ENCODE results near the gene HNRNPUL2. TPM values are rescaled to one million over a fixed set of nuclear protein-coding genes. Genes with fewer than 3 reads are reported as not detected.
A peak's percentile ranks its signal among the peaks of the same experiment; 100 is the strongest.

Gene HNRNPUL2
- total and polyA plus RNA-seq, 9 of the 15 experiments (the other 6 are each of a cell fraction or from before 2014, with no cell fraction given), result 0.89 to 44.3 (median 15.2) TPM

DNA sequence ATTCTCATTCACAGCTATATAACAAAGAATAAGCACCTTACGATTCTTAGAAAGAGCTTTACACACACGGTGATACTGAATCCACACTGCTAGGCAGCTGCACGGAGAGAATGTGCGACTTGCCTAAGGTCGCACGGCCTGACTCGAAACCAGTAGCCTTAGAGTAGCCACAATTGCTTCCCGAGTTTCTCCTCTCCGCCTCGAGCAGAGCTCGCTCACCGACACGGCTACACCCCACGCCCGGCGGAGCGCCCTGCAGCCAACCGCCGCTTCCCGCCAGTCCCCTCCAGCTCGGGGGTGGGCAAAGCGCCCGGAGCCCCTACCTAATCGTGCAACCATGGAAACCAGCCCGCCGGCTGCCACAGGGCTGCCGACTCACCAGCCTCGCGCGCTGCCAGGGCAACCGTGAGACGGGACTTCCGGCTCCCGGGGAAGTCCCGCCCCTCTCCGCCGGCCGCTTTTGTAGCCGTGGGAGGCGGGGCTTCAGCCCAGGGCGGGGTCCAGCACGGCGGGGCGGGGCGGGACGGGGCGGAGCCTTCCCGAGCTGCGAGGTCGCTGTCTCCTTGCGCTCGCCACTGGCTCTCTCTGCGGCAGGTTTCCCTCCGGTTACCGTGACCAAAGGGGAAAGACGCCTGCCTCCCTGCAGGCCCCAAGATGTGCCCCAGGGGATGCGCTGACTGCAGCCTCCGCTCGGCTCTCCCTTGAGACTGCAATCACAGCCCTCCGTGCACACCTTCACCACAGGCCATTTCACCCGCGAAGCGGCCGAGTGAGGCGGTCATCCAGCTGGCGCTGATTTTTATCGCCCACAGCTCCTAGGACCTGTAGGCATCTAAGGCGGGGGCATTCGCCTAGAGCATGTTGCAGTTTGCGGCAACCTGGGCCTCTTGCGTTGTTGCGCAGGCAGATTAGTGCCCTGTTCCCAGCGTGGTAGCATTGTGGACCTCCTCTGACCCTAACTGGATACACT lies 21.1 kb downstream of the HNRNPUL2 start (continued):
- TF ChIP-seq ELF2 (CRISPR knock-in tag; IDR thresholded peaks at IDR 0.05), result peak; percentile 37; the same call in 1 of the 2 replicates
- TF ChIP-seq, protein P1, sequence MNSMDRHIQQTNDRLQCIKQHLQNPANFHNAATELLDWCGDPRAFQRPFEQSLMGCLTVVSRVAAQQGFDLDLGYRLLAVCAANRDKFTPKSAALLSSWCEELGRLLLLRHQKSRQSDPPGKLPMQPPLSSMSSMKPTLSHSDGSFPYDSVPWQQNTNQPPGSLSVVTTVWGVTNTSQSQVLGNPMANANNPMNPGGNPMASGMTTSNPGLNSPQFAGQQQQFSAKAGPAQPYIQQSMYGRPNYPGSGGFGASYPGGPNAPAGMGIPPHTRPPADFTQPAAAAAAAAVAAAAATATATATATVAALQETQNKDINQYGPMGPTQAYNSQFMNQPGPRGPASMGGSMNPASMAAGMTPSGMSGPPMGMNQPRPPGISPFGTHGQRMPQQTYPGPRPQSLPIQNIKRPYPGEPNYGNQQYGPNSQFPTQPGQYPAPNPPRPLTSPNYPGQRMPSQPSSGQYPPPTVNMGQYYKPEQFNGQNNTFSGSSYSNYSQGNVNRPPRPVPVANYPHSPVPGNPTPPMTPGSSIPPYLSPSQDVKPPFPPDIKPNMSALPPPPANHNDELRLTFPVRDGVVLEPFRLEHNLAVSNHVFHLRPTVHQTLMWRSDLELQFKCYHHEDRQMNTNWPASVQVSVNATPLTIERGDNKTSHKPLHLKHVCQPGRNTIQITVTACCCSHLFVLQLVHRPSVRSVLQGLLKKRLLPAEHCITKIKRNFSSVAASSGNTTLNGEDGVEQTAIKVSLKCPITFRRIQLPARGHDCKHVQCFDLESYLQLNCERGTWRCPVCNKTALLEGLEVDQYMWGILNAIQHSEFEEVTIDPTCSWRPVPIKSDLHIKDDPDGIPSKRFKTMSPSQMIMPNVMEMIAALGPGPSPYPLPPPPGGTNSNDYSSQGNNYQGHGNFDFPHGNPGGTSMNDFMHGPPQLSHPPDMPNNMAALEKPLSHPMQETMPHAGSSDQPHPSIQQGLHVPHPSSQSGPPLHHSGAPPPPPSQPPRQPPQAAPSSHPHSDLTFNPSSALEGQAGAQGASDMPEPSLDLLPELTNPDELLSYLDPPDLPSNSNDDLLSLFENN (IDR thresholded peaks at IDR 0.05; ENCODE audit: low read depth in 2 of 2, low read length in 2 of 2), result 0 out of 4 replicates have a peak, but pooled peaks of 1 of the 2 experiments have one; percentile 12
- peak; percentile 86 for TF ChIP-seq SUPT5H (IDR thresholded peaks at IDR 0.05)
- peak; percentile 71; the same call in 1 of the 2 replicates for TF ChIP-seq ERF (CRISPR knock-in tag; IDR thresholded peaks at IDR 0.05)
- peak; percentile 70 for TF ChIP-seq POLR2B (IDR thresholded peaks at IDR 0.05; ENCODE audit: low read depth, partially characterized antibody)
- TF ChIP-seq MTA3 (IDR thresholded peaks at IDR 0.05; ENCODE audit: borderline replicate concordance), result peak; percentile 81
- TF ChIP-seq, protein P2, sequence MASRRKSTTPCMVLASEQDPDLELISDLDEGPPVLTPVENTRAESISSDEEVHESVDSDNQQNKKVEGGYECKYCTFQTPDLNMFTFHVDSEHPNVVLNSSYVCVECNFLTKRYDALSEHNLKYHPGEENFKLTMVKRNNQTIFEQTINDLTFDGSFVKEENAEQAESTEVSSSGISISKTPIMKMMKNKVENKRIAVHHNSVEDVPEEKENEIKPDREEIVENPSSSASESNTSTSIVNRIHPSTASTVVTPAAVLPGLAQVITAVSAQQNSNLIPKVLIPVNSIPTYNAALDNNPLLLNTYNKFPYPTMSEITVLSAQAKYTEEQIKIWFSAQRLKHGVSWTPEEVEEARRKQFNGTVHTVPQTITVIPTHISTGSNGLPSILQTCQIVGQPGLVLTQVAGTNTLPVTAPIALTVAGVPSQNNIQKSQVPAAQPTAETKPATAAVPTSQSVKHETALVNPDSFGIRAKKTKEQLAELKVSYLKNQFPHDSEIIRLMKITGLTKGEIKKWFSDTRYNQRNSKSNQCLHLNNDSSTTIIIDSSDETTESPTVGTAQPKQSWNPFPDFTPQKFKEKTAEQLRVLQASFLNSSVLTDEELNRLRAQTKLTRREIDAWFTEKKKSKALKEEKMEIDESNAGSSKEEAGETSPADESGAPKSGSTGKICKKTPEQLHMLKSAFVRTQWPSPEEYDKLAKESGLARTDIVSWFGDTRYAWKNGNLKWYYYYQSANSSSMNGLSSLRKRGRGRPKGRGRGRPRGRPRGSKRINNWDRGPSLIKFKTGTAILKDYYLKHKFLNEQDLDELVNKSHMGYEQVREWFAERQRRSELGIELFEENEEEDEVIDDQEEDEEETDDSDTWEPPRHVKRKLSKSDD (conservative IDR thresholded peaks at IDR 0.05; ENCODE audit: low read length), result no peak
- TF ChIP-seq BCOR (IDR thresholded peaks at IDR 0.05), result 0 out of 2 replicates have a peak, but pooled peaks have one; percentile 30
